Neural cell (in vitro differentiated cells): ENCODE results near the gene DENND10. TPM values are rescaled to one million over a fixed set of nuclear protein-coding genes. Genes with fewer than 3 reads are reported as not detected.
"Not testable (repeated sequence)": the region's sequence is repeated elsewhere in the genome, so short reads cannot be mapped to it uniquely, and the experiment has no call there.

Experiments
- H2AFZ ChIP-seq: fragments of 200-600, 300-800 bp; sonication (generic), shearing (Covaris generic); 2 replicates; pipeline ENCODE4 v1.6.0; 2014; ENCODE audit warnings: low read depth, mild to moderate bottlenecking, antibody characterized with exemption, low read length, moderate library complexity
- H3F3A ChIP-seq: fragments of 200-600 bp; shearing (Covaris generic); 2 replicates; pipeline ENCODE4 v1.6.1; 2016; ENCODE audit warnings: mild to moderate bottlenecking, moderate library complexity, mixed read lengths, antibody characterized with exemption, low read length; ENCODE audit not compliant: insufficient read depth, poor library complexity, severe bottlenecking
- H3K27ac ChIP-seq: fragments of 200-600, 300-800 bp; sonication (generic), shearing (Covaris generic); 2 replicates; pipeline ENCODE4 v1.5.1; 2014; ENCODE audit warnings: mild to moderate bottlenecking, low read length, moderate library complexity
- H3K27me3 ChIP-seq: fragments of 300-800, 200-600 bp; sonication (generic), shearing (Covaris generic); 2 replicates; pipeline ENCODE4 v1.6.0; 2014; ENCODE audit warnings: mild to moderate bottlenecking, low read depth, low read length, moderate library complexity; ENCODE audit not compliant: insufficient read depth
- H3K36me3 ChIP-seq: fragments of 300-800, 200-600 bp; sonication (generic), shearing (Covaris generic); 2 replicates; pipeline ENCODE4 v1.5.1; 2014; ENCODE audit warnings: mild to moderate bottlenecking, antibody characterized with exemption, low read length, moderate library complexity; ENCODE audit not compliant: insufficient read depth
- H3K4me2 ChIP-seq: fragments of 300-800, 200-600 bp; sonication (generic), shearing (Covaris generic); 2 replicates; pipeline ENCODE4 v1.6.0; 2014; ENCODE audit warnings: mild to moderate bottlenecking, low read length
- H3K4me3 ChIP-seq: fragments of 300-800, 200-600 bp; sonication (generic), shearing (Covaris generic); 2 replicates; pipeline ENCODE4 v1.5.1; 2014; ENCODE audit warnings: mild to moderate bottlenecking, low read length, moderate library complexity
- H3K79me2 ChIP-seq: fragments of 200-600 bp; shearing (Covaris generic); replicated peaks from 2 replicates; pipeline ENCODE4 v1.6.0; 2014; ENCODE audit warnings: mild to moderate bottlenecking, low read length, moderate library complexity; ENCODE audit not compliant: insufficient read depth
- H3K9ac ChIP-seq: fragments of 300-800, 200-600 bp; sonication (generic), shearing (Covaris generic); 2 replicates; pipeline ENCODE4 v1.6.1; 2016; ENCODE audit warnings: mild to moderate bottlenecking, low read length, mixed read lengths
- H3K9me2 ChIP-seq: fragments of 200-600 bp; shearing (Covaris generic); 2 replicates; pipeline ENCODE4 v1.6.1; 2016; ENCODE audit warnings: mild to moderate bottlenecking, low read length, mixed read lengths; ENCODE audit not compliant: insufficient read depth
- H3K9me3 ChIP-seq: fragments of 200-600, 300-800 bp; sonication (generic), shearing (Covaris generic); 2 replicates; pipeline ENCODE4 v1.6.1; 2016; ENCODE audit warnings: mild to moderate bottlenecking, mixed run types, low read length, moderate library complexity, mixed read lengths
- H4K20me1 ChIP-seq: fragments of 200-600 bp; shearing (Covaris generic); 2 replicates; pipeline ENCODE4 v1.6.1; 2016; ENCODE audit warnings: mild to moderate bottlenecking, mixed run types; ENCODE audit not compliant: insufficient read depth
- EZH2 ChIP-seq: fragments of 200-600, 300-800 bp; shearing (Covaris generic), sonication (generic); IDR thresholded peaks from 2 replicates; pipeline ENCODE4 v1.6.1; 2014; ENCODE audit warnings: antibody characterized with exemption, low read length, borderline replicate concordance, mild to moderate bottlenecking; ENCODE audit not compliant: insufficient read depth, poor library complexity, severe bottlenecking
- MXI1 ChIP-seq: fragments of 450-650 bp; conservative IDR thresholded peaks from 2 replicates; pipeline ENCODE4 v1.6.1; 2014; ENCODE audit warnings: antibody characterized with exemption, mild to moderate bottlenecking; ENCODE audit not compliant: poor library complexity, severe bottlenecking
- POLR2AphosphoS5 ChIP-seq: IDR thresholded peaks from 2 replicates; pipeline ENCODE4 v1.6.1; 2012
- RAD21 ChIP-seq: fragments of 450-650 bp; conservative IDR thresholded peaks from 2 replicates; pipeline ENCODE4 v1.6.1; 2014; ENCODE audit warnings: antibody characterized with exemption, mild to moderate bottlenecking, moderate library complexity
- SMC3 ChIP-seq: fragments of 450-650 bp; conservative IDR thresholded peaks from 2 replicates; pipeline ENCODE4 v1.6.1; 2014; ENCODE audit warnings: antibody characterized with exemption, mild to moderate bottlenecking, moderate library complexity; ENCODE audit not compliant: poor library complexity
- TAF1 ChIP-seq: IDR thresholded peaks from 2 replicates; pipeline ENCODE4 v1.6.1; 2012; ENCODE audit warnings: low read depth
- polyA plus RNA-seq: library from polyadenylated mRNA; depleted of rRNA; stranded (reverse); fragments of >200 nt; gene quantifications from 2 replicates; pipeline ENCODE4 v1.2.3, GENCODE V29; 2014
- TF ChIP-seq, protein P1 (sequence below): fragments of 450-650 bp; IDR thresholded peaks from 2 replicates; pipeline ENCODE4 v1.5.1; 2014; ENCODE audit warnings: antibody characterized with exemption, mild to moderate bottlenecking, moderate library complexity; ENCODE audit not compliant: poor library complexity, severe bottlenecking
- TF ChIP-seq, protein P2 (sequence below): IDR thresholded peaks from 2 replicates; pipeline ENCODE4 v1.6.1; 2012; ENCODE audit warnings: borderline replicate concordance

DENND10 gene
- polyA plus RNA-seq, 1 donor from 2014 or later, result 81.6 TPM

DNA sequence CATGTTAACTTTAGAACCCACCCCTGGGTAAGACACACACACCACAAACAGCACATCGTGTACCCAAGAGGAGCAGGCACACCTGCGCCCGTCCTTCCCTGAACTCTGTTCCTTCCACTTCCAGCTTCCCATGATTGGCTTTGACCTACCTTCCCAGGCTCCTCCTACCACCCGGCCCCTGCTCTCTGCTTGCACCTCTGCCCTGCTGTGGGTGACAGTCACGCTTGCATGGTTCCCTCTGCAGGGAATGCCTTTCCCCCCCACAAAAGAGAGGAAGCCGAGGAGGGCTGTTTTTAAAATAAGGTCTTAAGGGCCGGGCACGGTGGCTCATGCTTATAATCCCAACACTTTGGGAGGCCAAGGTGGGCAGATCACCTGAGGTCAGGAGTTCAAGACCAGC, 45.2 kb downstream of the DENND10 start:
- H3K27me3 ChIP-seq, result no peaks in the 10 kb centered on the region
- no peak for TF ChIP-seq MXI1
- no peaks in the 10 kb centered on the region for H3K79me2 ChIP-seq
- no peak overlapping the region for H2AFZ ChIP-seq
- H3K4me2 ChIP-seq, result no peak overlapping the region
- H3K9me3 ChIP-seq, result no peaks in the 10 kb centered on the region
- H4K20me1 ChIP-seq, result no peaks in the 10 kb centered on the region
- H3K36me3 ChIP-seq, result no peaks in the 10 kb centered on the region
- no peak overlapping the region for H3K4me3 ChIP-seq
- H3K27ac ChIP-seq, result no peak overlapping the region
- H3K9me2 ChIP-seq, result no peaks in the 10 kb centered on the region
- no peak overlapping the region for H3K9ac ChIP-seq
- no peaks in the 10 kb centered on the region for H3F3A ChIP-seq

DNA sequence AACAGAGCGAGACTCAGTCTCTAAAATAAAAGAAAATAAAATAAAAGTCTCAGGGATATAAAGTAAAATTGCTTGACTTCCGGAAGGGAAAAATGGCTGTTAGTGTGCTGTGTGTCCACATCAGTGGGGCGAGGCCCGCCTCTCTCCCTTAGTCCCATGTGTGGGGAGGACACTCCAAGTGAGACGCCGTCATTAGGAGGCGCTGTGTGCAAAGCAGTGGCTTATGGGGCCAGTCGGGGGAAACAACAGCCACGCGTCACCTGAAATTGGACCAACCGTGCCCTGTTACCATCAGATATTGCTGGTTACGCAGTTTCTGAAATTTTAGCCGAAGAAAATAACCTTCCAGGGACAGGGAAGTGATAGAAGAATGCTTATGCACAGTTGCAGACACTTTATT, 45.8 kb downstream of the DENND10 start:
- Histone ChIP-seq H3K4me3 (no peak overlapping the region), H3K27ac (no peak overlapping the region), H3F3A (no peaks in the 10 kb centered on the region), H2AFZ (no peak overlapping the region), H3K9me2 (no peaks in the 10 kb centered on the region), H3K27me3 (no peaks in the 10 kb centered on the region), H4K20me1 (no peaks in the 10 kb centered on the region), H3K36me3 (no peaks in the 10 kb centered on the region), H3K9me3 (no peaks in the 10 kb centered on the region), H3K4me2 (no peak overlapping the region), H3K9ac (no peak overlapping the region), H3K79me2 (no peaks in the 10 kb centered on the region)
- no peak for TF ChIP-seq POLR2AphosphoS5
- TF ChIP-seq, protein P1, sequence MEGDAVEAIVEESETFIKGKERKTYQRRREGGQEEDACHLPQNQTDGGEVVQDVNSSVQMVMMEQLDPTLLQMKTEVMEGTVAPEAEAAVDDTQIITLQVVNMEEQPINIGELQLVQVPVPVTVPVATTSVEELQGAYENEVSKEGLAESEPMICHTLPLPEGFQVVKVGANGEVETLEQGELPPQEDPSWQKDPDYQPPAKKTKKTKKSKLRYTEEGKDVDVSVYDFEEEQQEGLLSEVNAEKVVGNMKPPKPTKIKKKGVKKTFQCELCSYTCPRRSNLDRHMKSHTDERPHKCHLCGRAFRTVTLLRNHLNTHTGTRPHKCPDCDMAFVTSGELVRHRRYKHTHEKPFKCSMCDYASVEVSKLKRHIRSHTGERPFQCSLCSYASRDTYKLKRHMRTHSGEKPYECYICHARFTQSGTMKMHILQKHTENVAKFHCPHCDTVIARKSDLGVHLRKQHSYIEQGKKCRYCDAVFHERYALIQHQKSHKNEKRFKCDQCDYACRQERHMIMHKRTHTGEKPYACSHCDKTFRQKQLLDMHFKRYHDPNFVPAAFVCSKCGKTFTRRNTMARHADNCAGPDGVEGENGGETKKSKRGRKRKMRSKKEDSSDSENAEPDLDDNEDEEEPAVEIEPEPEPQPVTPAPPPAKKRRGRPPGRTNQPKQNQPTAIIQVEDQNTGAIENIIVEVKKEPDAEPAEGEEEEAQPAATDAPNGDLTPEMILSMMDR, result no peak

DNA sequence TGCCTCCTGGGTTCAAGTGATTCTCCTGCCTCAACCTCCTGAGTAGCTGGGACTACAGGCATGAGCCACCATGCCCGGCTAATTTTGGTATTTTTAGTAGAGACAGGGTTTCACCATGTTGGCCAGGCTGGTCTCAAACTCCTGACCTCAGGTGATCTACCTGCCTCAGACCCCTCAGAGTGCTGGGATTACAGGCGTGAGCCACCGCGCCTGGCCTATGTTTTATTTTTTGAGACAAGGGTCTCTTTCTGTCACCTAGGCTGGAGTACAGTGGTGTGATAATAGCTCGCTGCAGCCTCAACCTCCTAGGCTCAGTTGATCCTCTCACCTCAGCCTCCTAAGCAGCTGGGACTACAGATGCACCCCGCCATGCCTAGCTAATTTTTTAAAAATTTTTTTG, 47.7 kb downstream of the DENND10 start:
- not testable (repeated sequence) for H3K4me3 ChIP-seq, H3K27me3 ChIP-seq, H4K20me1 ChIP-seq, H3K79me2 ChIP-seq, H3K9ac ChIP-seq, H3K36me3 ChIP-seq, H3K4me2 ChIP-seq, H3K9me2 ChIP-seq, H3K27ac ChIP-seq, H2AFZ ChIP-seq, H3F3A ChIP-seq, H3K9me3 ChIP-seq

DNA sequence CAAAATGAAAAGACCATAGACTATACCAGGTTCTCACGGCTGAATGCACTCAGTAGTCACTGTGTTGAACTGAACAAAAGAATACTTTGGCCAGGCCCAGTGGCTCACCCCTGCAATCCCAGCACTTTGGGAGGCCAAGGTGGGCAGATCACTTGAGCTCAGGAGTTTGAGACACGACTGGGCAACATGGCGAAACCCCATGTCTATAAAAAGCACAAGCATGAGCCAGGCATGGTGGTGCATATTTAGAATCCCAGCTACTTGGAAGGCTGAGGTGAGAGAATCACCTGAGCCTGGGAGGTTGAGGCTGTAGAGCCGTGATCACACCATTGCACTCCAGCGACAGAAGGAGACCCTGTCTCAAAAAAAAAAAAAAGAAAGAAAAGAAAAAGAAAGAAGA, 49.1 kb downstream of the DENND10 start:
- Histone ChIP-seq H2AFZ (no peak overlapping the region), H3K4me3 (no peak overlapping the region), H3K36me3 (no peaks in the 10 kb centered on the region), H3K9me2 (no peaks in the 10 kb centered on the region), H4K20me1 (no peaks in the 10 kb centered on the region), H3K4me2 (no peak overlapping the region), H3F3A (no peaks in the 10 kb centered on the region), H3K27me3 (no peaks in the 10 kb centered on the region), H3K79me2 (no peaks in the 10 kb centered on the region), H3K27ac (no peak overlapping the region), H3K9ac (no peak overlapping the region), H3K9me3 (no peaks in the 10 kb centered on the region)
- TF ChIP-seq EZH2 (no peak), MXI1 (no peak), TAF1 (no peak), RAD21 (no peak), SMC3 (no peak)
- TF ChIP-seq, protein P2, sequence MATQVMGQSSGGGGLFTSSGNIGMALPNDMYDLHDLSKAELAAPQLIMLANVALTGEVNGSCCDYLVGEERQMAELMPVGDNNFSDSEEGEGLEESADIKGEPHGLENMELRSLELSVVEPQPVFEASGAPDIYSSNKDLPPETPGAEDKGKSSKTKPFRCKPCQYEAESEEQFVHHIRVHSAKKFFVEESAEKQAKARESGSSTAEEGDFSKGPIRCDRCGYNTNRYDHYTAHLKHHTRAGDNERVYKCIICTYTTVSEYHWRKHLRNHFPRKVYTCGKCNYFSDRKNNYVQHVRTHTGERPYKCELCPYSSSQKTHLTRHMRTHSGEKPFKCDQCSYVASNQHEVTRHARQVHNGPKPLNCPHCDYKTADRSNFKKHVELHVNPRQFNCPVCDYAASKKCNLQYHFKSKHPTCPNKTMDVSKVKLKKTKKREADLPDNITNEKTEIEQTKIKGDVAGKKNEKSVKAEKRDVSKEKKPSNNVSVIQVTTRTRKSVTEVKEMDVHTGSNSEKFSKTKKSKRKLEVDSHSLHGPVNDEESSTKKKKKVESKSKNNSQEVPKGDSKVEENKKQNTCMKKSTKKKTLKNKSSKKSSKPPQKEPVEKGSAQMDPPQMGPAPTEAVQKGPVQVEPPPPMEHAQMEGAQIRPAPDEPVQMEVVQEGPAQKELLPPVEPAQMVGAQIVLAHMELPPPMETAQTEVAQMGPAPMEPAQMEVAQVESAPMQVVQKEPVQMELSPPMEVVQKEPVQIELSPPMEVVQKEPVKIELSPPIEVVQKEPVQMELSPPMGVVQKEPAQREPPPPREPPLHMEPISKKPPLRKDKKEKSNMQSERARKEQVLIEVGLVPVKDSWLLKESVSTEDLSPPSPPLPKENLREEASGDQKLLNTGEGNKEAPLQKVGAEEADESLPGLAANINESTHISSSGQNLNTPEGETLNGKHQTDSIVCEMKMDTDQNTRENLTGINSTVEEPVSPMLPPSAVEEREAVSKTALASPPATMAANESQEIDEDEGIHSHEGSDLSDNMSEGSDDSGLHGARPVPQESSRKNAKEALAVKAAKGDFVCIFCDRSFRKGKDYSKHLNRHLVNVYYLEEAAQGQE, result no peak
- TF ChIP-seq, protein P1, result no peak
